Memory B cell (primary cell): ENCODE measurements around the gene FLT3.
"Not testable (repeated sequence)": the region's sequence is repeated elsewhere in the genome, so short reads cannot be mapped to it uniquely, and the experiment has no call there.

Source experiments
- ATAC-seq: fragments of 150-1000 bp; cut with Tn5 transposase; 2 replicates; pipeline ENCODE4 v1.10.0; 2021; ENCODE audit warnings: low read depth, mild to moderate bottlenecking, moderate library complexity
- DNase-seq, 2 donors: peaks; one replicate each; pipeline ENCODE4 v3.0.0; 2022; ENCODE audit warnings: low spot score in 2 of 2
- H3K27ac Mint-ChIP-seq: one replicate; pipeline ENCODE4 v1.8.0; 2022; ENCODE audit warnings: mild to moderate bottlenecking, moderate library complexity, mixed read lengths
- H3K27me3 Mint-ChIP-seq: one replicate; pipeline ENCODE4 v1.8.0; 2022; ENCODE audit warnings: mixed read lengths
- H3K36me3 Mint-ChIP-seq: one replicate; pipeline ENCODE4 v1.8.0; 2022; ENCODE audit warnings: mild to moderate bottlenecking, mixed read lengths
- H3K4me1 Mint-ChIP-seq: one replicate; pipeline ENCODE4 v1.8.0; 2022; ENCODE audit warnings: mixed read lengths
- H3K4me3 Mint-ChIP-seq: one replicate; pipeline ENCODE4 v1.8.0; 2022; ENCODE audit warnings: mild to moderate bottlenecking, moderate library complexity, mixed read lengths
- H3K9me3 Mint-ChIP-seq: one replicate; pipeline ENCODE4 v1.8.0; 2022; ENCODE audit warnings: mixed read lengths

FLT3 gene

GRCh38 chr13:28100150-28101121 is at the start of gene FLT3:
Gene FLT3 (minus strand): TSS chr13:28100576. CDS start chr13:28100510, 66 bp downstream.
- no peak within 1 kb of the TSS for H3K27ac Mint-ChIP-seq
- peak; percentile 23 to 43 for DNase-seq

GRCh38 chr13:28147495-28147894 is 47.1 kb upstream of the FLT3 start:
- H3K27me3 Mint-ChIP-seq = no peaks in the 10 kb centered on the region
- DNase-seq (no peak), ATAC-seq (no peak)
- no peaks in the 10 kb centered on the region for H3K9me3 Mint-ChIP-seq
- H3K4me3 Mint-ChIP-seq = no peak overlapping the region
- H3K36me3 Mint-ChIP-seq = peaks cover 2% of the 10 kb centered on the region
- H3K27ac Mint-ChIP-seq = no peak overlapping the region
- H3K4me1 Mint-ChIP-seq = peaks cover 40% of the 10 kb centered on the region

More at GRCh38 chr13:28100150-28101121, at the start of gene FLT3:
- peak within 1 kb of the TSS; percentile 82 for H3K4me3 Mint-ChIP-seq
- H3K36me3 Mint-ChIP-seq = no peaks in the 10 kb centered on the region
- peak; percentile 78 for ATAC-seq
- H3K27me3 Mint-ChIP-seq = peaks cover 7% of the 10 kb centered on the region
- H3K4me1 Mint-ChIP-seq = peaks cover 6% of the 10 kb centered on the region
- H3K9me3 Mint-ChIP-seq = no peaks in the 10 kb centered on the region

DNA sequence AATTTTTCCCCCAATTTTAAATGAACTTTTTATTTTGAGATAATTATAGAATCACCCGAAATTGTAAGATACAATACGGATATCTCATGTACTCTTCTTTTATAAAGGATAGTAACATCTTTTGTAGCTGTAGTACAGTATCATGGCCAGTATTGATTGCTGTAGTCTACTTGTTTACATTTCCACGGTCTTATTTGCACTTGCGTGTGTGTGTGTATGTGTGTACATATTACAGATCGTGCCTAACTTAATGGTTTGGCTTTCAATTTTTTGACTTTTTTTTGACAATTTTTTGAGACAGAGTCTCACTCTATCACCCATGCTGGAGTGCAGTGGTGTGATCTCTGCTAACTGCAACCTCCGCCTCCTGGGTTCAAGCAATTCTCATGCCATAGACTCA is 44.7 kb upstream of the FLT3 start:
- Mint-ChIP-seq H3K9me3 (no peaks in the 10 kb centered on the region), H3K27me3 (no peaks in the 10 kb centered on the region), H3K4me3 (no peak overlapping the region), H3K4me1 (peaks cover 43% of the 10 kb centered on the region), H3K27ac (no peak overlapping the region), H3K36me3 (peaks cover 2% of the 10 kb centered on the region)
- DNase-seq (no peak), ATAC-seq (no peak)

GRCh38 chr13:28141542-28141941 is 41.2 kb upstream of the FLT3 start:
- not testable (repeated sequence) for ATAC-seq, DNase-seq, H3K36me3 Mint-ChIP-seq, H3K9me3 Mint-ChIP-seq, H3K27me3 Mint-ChIP-seq
- Mint-ChIP-seq H3K27ac (peak overlapping the region; percentile 14), H3K4me1 (peaks cover 45% of the 10 kb centered on the region), H3K4me3 (peak overlapping the region; percentile 27)

DNA sequence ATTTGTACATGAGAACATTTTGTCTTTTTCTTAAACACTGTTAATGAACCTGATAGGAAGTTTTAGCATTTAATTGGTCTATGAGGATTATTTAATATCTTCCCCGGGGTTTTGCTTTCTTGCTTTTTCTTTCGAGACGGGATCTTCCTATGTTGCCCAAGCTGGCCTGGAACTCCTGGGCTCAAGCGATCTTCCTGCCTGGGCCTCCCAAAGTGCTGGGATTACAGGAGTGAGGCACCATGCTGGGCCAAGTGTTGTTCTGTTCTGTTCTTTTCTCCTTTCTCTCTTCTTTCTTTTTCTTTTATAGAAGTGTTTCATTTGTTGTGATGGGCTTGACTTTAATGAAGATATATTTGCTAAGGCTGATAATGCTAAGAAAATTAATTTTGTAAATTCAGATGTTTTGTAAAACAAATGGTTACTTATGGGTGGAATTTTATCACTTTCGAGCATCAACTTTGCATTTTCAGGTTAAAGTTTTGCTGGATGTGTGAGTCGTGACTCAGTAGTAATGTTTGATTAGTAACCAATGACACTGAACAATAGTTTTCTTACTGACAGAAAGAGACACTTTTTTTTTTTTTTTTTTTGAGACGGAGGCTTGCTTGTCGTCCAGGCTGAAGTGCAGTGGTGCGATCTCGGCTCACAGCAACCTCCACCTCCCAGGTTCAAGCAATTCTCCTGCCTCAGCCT is 40.2 kb upstream of the FLT3 start:
- no peaks in the 10 kb centered on the region for H3K9me3 Mint-ChIP-seq
- ATAC-seq (no peak), DNase-seq (no peak)
- peak overlapping the region; percentile 97 for H3K27ac Mint-ChIP-seq
- no peaks in the 10 kb centered on the region for H3K27me3 Mint-ChIP-seq
- peak overlapping the region; percentile 91 for H3K4me3 Mint-ChIP-seq
- no peaks in the 10 kb centered on the region for H3K36me3 Mint-ChIP-seq
- H3K4me1 Mint-ChIP-seq = peaks cover 39% of the 10 kb centered on the region

- H3K27ac Mint-ChIP-seq = peak overlapping the region; percentile 97
- no peaks in the 10 kb centered on the region for H3K36me3 Mint-ChIP-seq
- H3K4me3 Mint-ChIP-seq = peak overlapping the region; percentile 91
- H3K9me3 Mint-ChIP-seq = no peaks in the 10 kb centered on the region
- DNase-seq = peak; percentile 72 to 84
- peaks cover 36% of the 10 kb centered on the region for H3K4me1 Mint-ChIP-seq
- H3K27me3 Mint-ChIP-seq = no peaks in the 10 kb centered on the region
- ATAC-seq = peak; percentile 59
Observed at GRCh38 chr13:28138756-28139470, 38.5 kb upstream of the FLT3 start.

DNA sequence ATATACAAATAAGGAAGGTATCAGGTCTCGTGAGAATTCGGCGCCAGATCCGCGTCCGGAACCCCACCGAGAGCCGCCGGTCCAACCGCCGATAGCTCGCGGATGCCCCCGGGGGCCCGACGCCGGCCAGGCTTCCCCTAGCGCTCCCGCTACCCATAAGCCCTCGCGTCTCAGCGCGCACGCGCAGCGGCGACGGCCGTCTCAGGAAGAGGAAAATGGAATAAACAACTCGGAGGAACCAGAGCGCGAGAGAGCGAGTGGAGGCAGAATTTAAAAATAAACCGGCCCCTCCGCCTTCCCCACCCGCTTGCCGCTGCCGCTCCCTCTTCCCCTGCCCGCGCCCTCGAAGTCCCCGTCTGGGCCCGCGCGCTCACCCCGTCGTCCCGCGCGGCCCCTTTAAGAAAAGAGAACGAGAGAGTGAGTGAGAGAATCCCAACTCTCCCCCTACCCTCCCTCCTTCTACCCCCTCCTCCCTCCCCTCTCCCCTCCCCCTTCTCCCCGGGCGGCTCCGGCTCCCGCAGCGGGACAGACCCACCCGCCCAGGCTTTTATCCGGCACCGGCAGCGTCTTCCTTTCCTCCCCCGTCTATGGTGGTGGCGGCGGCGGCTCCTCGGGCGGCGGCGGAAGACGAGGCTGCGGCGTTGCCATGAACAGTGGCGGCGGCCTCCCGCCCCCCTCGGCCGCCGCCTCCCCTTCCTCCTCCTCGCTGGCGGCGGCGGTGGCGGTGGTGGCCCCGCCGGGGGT is 37.8 kb upstream of the FLT3 start, which contains the start of gene PAN3:
Gene PAN3 (plus strand): TSS at position 534 of the 744 bp plus-strand sequence. CDS start 113 bp downstream, at position 647.
- Mint-ChIP-seq H3K36me3 (no peaks in the 10 kb centered on the region), H3K4me1 (peaks cover 34% of the 10 kb centered on the region), H3K27ac (peak within 1 kb of the TSS; percentile 97), H3K4me3 (peak within 1 kb of the TSS; percentile 91), H3K27me3 (no peaks in the 10 kb centered on the region), H3K9me3 (no peaks in the 10 kb centered on the region)
- peak; percentile 74 for ATAC-seq
- peak; percentile 88 for DNase-seq

DNA sequence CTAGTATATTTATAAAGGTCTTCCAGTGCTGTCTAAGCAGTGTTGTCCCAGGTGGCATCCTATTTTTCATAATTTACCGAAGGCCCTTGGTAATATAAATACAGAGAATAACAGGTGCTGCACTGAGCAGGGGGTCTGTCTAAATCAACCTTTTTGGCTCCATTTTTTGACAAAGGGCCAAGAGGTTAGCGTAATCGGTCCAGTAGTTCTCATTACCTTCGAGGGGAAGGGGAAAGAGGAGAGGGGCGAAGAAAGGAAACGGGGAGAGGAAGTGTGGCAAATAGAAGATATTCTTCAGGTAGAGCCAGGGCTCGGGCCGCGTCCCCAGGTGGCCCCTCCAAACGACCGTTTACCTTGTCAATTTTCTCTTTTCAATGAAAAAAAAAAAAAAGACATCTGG is 37.2 kb upstream of the FLT3 start:
- DNase-seq (no peak), ATAC-seq (no peak)
- Mint-ChIP-seq H3K9me3 (no peaks in the 10 kb centered on the region), H3K36me3 (no peaks in the 10 kb centered on the region), H3K27ac (peak overlapping the region; percentile 97), H3K4me3 (peak overlapping the region; percentile 91), H3K4me1 (peaks cover 30% of the 10 kb centered on the region), H3K27me3 (no peaks in the 10 kb centered on the region)

DNA sequence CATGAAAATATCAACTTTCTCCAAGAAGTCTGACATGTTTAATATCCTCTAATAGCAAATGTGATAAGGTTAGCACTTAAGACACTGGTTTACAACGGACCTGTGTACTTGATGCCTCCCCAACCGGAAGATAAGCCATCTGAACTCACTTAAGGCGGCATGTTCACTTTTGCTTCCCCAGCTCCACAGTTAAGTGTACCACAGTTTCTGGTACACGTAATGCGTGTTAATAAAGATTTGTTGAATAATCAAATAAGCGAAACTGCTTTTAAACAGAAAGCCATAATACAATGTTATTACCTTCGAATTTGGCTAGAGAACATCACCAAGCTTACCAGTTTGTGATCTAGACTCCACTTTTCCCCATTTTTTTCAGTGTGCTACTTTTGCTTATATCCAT is 36.5 kb upstream of the FLT3 start:
- Mint-ChIP-seq H3K36me3 (no peaks in the 10 kb centered on the region), H3K9me3 (no peaks in the 10 kb centered on the region), H3K27me3 (no peaks in the 10 kb centered on the region), H3K4me1 (peaks cover 26% of the 10 kb centered on the region), H3K4me3 (peak overlapping the region; percentile 91), H3K27ac (no peak overlapping the region)
- DNase-seq = no peak
- no peak for ATAC-seq

GRCh38 chr13:28131646-28132045 is 31.3 kb upstream of the FLT3 start:
- Mint-ChIP-seq H3K4me1 (no peaks in the 10 kb centered on the region), H3K4me3 (no peak overlapping the region), H3K27ac (no peak overlapping the region), H3K9me3 (no peaks in the 10 kb centered on the region), H3K27me3 (no peaks in the 10 kb centered on the region), H3K36me3 (no peaks in the 10 kb centered on the region)
- ATAC-seq (no peak), DNase-seq (no peak)

DNA sequence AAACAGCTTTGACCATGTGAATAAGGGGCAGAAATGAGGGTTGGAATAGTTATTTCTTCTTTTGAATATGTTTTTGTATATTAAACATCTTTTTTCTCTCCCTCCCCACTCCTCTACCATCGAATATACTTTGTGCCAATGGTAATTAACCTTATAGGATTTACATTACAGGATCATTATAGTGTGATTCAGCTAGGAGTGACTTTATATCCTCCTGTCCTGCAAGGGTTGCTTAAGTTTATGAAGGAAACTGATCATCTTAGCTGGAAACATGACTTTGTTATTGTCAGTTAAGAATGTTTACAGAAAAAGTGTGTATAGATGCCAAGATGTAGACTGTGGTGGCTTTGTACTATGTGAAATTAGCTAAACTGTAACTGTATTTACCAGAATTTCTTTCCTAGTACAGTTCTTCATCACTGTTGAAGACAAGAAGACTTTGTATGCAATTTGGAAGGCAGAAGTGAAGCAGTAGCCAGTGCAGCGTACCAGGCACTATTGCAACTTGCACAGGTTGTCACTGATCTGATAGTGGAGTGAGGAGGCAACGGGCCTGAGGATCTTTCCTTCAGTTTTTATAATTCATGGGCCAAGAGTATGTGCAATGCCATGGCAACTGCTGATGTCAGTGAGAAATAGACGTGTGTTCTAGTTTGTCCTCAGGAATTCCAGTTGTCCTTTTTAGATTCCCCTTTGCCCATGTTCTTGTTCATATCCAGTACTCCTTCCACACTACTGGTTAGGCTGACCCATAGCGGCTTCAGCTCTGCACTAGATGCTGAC is 29.7 kb upstream of the FLT3 start:
- Mint-ChIP-seq H3K9me3 (no peaks in the 10 kb centered on the region), H3K4me3 (no peak overlapping the region), H3K27me3 (no peaks in the 10 kb centered on the region), H3K4me1 (peaks cover 3% of the 10 kb centered on the region), H3K36me3 (no peaks in the 10 kb centered on the region), H3K27ac (no peak overlapping the region)
- no peak for DNase-seq
- ATAC-seq = no peak

- Mint-ChIP-seq H3K4me1 (peaks cover 3% of the 10 kb centered on the region), H3K27ac (peak overlapping the region; percentile 65), H3K27me3 (no peaks in the 10 kb centered on the region), H3K4me3 (no peak overlapping the region), H3K36me3 (no peaks in the 10 kb centered on the region), H3K9me3 (no peaks in the 10 kb centered on the region)
- DNase-seq (no peak), ATAC-seq (no peak)
Observed at GRCh38 chr13:28128926-28129325, 28.6 kb upstream of the FLT3 start.

- DNase-seq (no peak), ATAC-seq (no peak)
- Mint-ChIP-seq H3K4me3 (no peak overlapping the region), H3K27ac (peak overlapping the region; percentile 32), H3K4me1 (peaks cover 3% of the 10 kb centered on the region), H3K9me3 (no peaks in the 10 kb centered on the region), H3K27me3 (no peaks in the 10 kb centered on the region), H3K36me3 (no peaks in the 10 kb centered on the region)
Observed at GRCh38 chr13:28128030-28128429, 27.7 kb upstream of the FLT3 start.
